CD14-positive monocyte (primary cell): ENCODE results near the gene GRB14. TPM values are rescaled to one million over a fixed set of nuclear protein-coding genes. Genes with fewer than 3 reads are reported as not detected.

Source experiments
- DNase-seq, 3 donors: peaks; one replicate each; pipeline ENCODE4 v3.0.0-alpha.2; 2011 to 2022
- H2AFZ ChIP-seq: 2 replicates; pipeline ENCODE4 v1.6.0; 2012; ENCODE audit warnings: mild to moderate bottlenecking, low read depth, low read length, inconsistent platforms; ENCODE audit not compliant: insufficient read depth, poor library complexity, severe bottlenecking
- H3K27ac ChIP-seq, 2 donors: 1 replicate in 1 of 2; 2 replicates in 1 of 2; pipeline ENCODE4 v1.5.1; 2012 to 2013; ENCODE audit warnings: low read length in 2 of 2, control low read depth in 1 of 2, inconsistent platforms in 1 of 2, low read depth in 1 of 2, mild to moderate bottlenecking in 1 of 2
- H3K27me3 ChIP-seq, 2 donors: one replicate each; pipeline versions ENCODE4 v1.6.0 to v1.6.1; 2011 to 2013; ENCODE audit warnings: low read length in 2 of 2; ENCODE audit not compliant: control insufficient read depth in 2 of 2, insufficient read depth in 2 of 2
- H3K36me3 ChIP-seq, 2 donors: replicated peaks in 1 of 2; 1 replicate in 1 of 2; 2 replicates in 1 of 2; pipeline versions ENCODE4 v1.5.1 to v1.6.1; 2012 to 2013; ENCODE audit warnings: low read length in 2 of 2, control low read depth in 1 of 2, inconsistent platforms in 1 of 2, mild to moderate bottlenecking in 1 of 2; ENCODE audit not compliant: insufficient read depth in 2 of 2, control insufficient read depth in 1 of 2
- H3K4me1 ChIP-seq, 2 donors: 1 replicate in 1 of 2; 2 replicates in 1 of 2; pipeline versions ENCODE4 v1.5.1 to v1.6.1; 2012 to 2013; ENCODE audit warnings: low read length in 2 of 2, control low read depth in 1 of 2, inconsistent platforms in 1 of 2, mild to moderate bottlenecking in 1 of 2, moderate library complexity in 1 of 2; ENCODE audit not compliant: insufficient read depth in 2 of 2, control insufficient read depth in 1 of 2
- H3K4me2 ChIP-seq: replicated peaks from 2 replicates; pipeline ENCODE3; 2012; ENCODE audit warnings: low read length, moderate library complexity, mild to moderate bottlenecking; ENCODE audit not compliant: poor library complexity, severe bottlenecking; ENCODE audit errors: extremely low read depth
- H3K4me3 ChIP-seq, 3 experiments: fragments of 200-600 bp in 1 of 3; sonication (generic) in 1 of 3; replicated peaks in 1 of 3; 1 replicate in 2 of 3; 2 replicates in 1 of 3; pipeline ENCODE4 v1.5.1; 2011 to 2013; ENCODE audit warnings: low read length in 3 of 3, mild to moderate bottlenecking in 3 of 3, control low read depth in 2 of 3, low read depth in 2 of 3, inconsistent platforms in 1 of 3, moderate library complexity in 1 of 3
- H3K79me2 ChIP-seq: 2 replicates; pipeline ENCODE4 v1.6.0; 2012; ENCODE audit warnings: mild to moderate bottlenecking, control low read depth, inconsistent platforms, low read length, moderate library complexity; ENCODE audit not compliant: insufficient read depth
- H3K9ac ChIP-seq: 2 replicates; pipeline ENCODE4 v1.6.0; 2017; ENCODE audit warnings: low read length, mild to moderate bottlenecking; ENCODE audit not compliant: insufficient read depth, poor library complexity, severe bottlenecking
- H3K9me3 ChIP-seq, 2 donors: replicated peaks in 1 of 2; 1 replicate in 1 of 2; 2 replicates in 1 of 2; pipeline versions ENCODE4 v1.5.1 to v1.6.1; 2012 to 2013; ENCODE audit warnings: low read length in 2 of 2, control low read depth in 1 of 2; ENCODE audit not compliant: control insufficient read depth in 1 of 2, insufficient read depth in 1 of 2
- H4K20me1 ChIP-seq: 2 replicates; pipeline ENCODE4 v1.6.0; 2012; ENCODE audit warnings: mild to moderate bottlenecking, low read length, control low read depth, moderate library complexity; ENCODE audit not compliant: insufficient read depth
- H3K27ac Mint-ChIP-seq, 7 donors: one replicate each; pipeline ENCODE4 v1.8.0; 2020; ENCODE audit warnings: mild to moderate bottlenecking in 7 of 7, mixed read lengths in 7 of 7, moderate library complexity in 6 of 7, inconsistent platforms in 2 of 7
- H3K27me3 Mint-ChIP-seq, 3 donors: one replicate each; pipeline ENCODE4 v1.8.0; 2021 to 2022; ENCODE audit warnings: low read depth in 3 of 3, mild to moderate bottlenecking in 3 of 3, mixed read lengths in 3 of 3, moderate library complexity in 3 of 3, inconsistent platforms in 1 of 3
- H3K36me3 Mint-ChIP-seq, 2 donors: one replicate each; pipeline ENCODE4 v1.8.0; 2020; ENCODE audit warnings: mixed read lengths in 2 of 2, inconsistent platforms in 1 of 2, mild to moderate bottlenecking in 1 of 2
- H3K4me1 Mint-ChIP-seq: one replicate; pipeline ENCODE4 v1.8.0; 2020; ENCODE audit warnings: mild to moderate bottlenecking, mixed read lengths
- H3K4me3 Mint-ChIP-seq, 2 donors: one replicate each; pipeline ENCODE4 v1.8.0; 2020; ENCODE audit warnings: mild to moderate bottlenecking in 2 of 2, mixed read lengths in 2 of 2, moderate library complexity in 1 of 2
- H3K9me3 Mint-ChIP-seq, 7 donors: one replicate each; pipeline ENCODE4 v1.8.0; 2020 to 2022; ENCODE audit warnings: mixed read lengths in 7 of 7, mild to moderate bottlenecking in 6 of 7, moderate library complexity in 6 of 7, inconsistent platforms in 2 of 7
- WGBS: methylation state at CpG from one replicate; pipeline ENCODE4 v1.1.5; 2013; ENCODE audit warnings: missing lambda C conversion rate; ENCODE audit not compliant: insufficient coverage; 5-methylcytosine and 5-hydroxymethylcytosine counted together
- intact Hi-C, 2 donors: fragments of 100-400 bp; cut with micrococcal nuclease; formaldehyde crosslinking; loops; one replicate each; pipeline versions ENCODE4 v1.15.0 to v1.15.1; 2023
- polyA plus RNA-seq, 3 donors: library from polyadenylated mRNA; depleted of rRNA in 1 of 3; unstranded in 2 of 3; stranded (reverse) in 1 of 3; fragments of 300-500 nt in 2 of 3; fragments of >200 nt in 1 of 3; fragmentation: Illumina TruSeq in 2 of 3; gene quantifications; 1 replicate in 2 of 3; 2 replicates in 1 of 3; pipeline ENCODE4 v1.2.3, GENCODE V29; 2012 to 2021
- TF ChIP-seq, protein P1 (sequence below): fragments of 200-600 bp; IDR thresholded peaks from one replicate; pipeline ENCODE4 v1.8.0; 2022; ENCODE audit warnings: antibody characterized with exemption, mild to moderate bottlenecking

The GRB14 gene
- polyA plus RNA-seq, 3 donors: 0.20 to 0.28 TPM; not detected in 1

DNA sequence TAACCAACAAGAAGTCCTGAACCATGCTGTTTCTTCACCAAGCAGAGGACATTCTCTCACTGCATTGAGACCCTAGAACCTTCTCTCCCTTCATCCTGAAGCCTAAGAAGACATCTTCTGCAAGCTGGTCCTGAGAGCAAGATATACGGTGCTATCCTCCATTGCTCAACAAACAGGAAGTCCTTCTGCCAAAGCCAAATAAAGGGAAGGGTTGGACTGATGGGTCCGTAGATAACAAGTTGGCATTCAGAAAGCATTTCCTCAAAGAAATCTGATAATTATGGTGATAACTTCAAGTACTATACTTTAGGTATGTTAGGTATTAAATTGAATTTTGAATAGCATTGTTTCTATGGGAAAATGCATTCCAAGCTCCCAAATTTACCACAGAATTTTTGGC is 23.3 kb downstream of the GRB14 start:
- no peak overlapping the region for H3K4me3 Mint-ChIP-seq
- peaks cover 7% of the 10 kb centered on the region for H3K4me1 Mint-ChIP-seq
- Histone ChIP-seq H3K9me3 (no peaks in the 10 kb centered on the region), H4K20me1 (no peaks in the 10 kb centered on the region), H3K79me2 (no peaks in the 10 kb centered on the region), H3K4me1 (peaks cover 7 to 9% of the 10 kb centered on the region in 2 donors), H2AFZ (no peak overlapping the region), H3K9ac (no peak overlapping the region), H3K27me3 (no peaks in the 10 kb centered on the region), H3K4me3 (no peak overlapping the region), H3K27ac (no peak overlapping the region), H3K36me3 (no peaks in the 10 kb centered on the region), H3K4me2 (no peak overlapping the region)
- no peaks in the 10 kb centered on the region for H3K9me3 Mint-ChIP-seq
- no CpG with 5 or more reads among the region's 2 CpGs for WGBS
- H3K27ac Mint-ChIP-seq: no peak overlapping the region
- intact Hi-C loops: no loop called here
- peak in 1 of 3 donors; percentile 19 for DNase-seq
- H3K36me3 Mint-ChIP-seq: no peaks in the 10 kb centered on the region
- peaks cover 0 to 2% (median 1%) of the 10 kb centered on the region in 3 donors for H3K27me3 Mint-ChIP-seq
- TF ChIP-seq, protein P1, sequence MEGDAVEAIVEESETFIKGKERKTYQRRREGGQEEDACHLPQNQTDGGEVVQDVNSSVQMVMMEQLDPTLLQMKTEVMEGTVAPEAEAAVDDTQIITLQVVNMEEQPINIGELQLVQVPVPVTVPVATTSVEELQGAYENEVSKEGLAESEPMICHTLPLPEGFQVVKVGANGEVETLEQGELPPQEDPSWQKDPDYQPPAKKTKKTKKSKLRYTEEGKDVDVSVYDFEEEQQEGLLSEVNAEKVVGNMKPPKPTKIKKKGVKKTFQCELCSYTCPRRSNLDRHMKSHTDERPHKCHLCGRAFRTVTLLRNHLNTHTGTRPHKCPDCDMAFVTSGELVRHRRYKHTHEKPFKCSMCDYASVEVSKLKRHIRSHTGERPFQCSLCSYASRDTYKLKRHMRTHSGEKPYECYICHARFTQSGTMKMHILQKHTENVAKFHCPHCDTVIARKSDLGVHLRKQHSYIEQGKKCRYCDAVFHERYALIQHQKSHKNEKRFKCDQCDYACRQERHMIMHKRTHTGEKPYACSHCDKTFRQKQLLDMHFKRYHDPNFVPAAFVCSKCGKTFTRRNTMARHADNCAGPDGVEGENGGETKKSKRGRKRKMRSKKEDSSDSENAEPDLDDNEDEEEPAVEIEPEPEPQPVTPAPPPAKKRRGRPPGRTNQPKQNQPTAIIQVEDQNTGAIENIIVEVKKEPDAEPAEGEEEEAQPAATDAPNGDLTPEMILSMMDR: no peak

DNA sequence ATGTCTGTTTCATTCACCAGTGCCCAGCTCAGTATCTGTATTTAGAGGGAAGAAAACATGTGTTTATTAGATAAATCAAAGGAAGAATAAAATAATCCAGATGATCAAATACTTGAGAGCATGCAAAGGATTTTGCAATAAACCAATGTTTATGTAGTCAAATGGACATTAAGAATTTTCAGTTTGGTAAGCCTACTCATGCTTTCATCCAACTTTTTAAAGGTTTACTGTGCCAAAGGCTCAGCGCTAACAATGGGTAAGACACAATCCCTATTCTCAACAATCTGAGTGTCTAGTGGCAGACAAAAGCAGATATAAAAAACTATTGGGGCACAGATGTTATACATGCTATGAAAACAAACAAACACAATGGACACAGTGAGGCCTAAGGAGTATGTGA is 26.3 kb downstream of the GRB14 start:
- H2AFZ ChIP-seq: no peak overlapping the region
- no peaks in the 10 kb centered on the region for H4K20me1 ChIP-seq
- no peak for DNase-seq
- no peak overlapping the region for H3K4me2 ChIP-seq
- H3K27me3 Mint-ChIP-seq: peaks cover 0 to 1% (median 0%) of the 10 kb centered on the region in 3 donors
- H3K4me1 ChIP-seq: peaks cover 7 to 9% of the 10 kb centered on the region in 2 donors
- H3K36me3 ChIP-seq: no peaks in the 10 kb centered on the region
- H3K27ac ChIP-seq: no peak overlapping the region
- TF ChIP-seq, protein P1: no peak
- H3K4me1 Mint-ChIP-seq: peaks cover 7% of the 10 kb centered on the region
- H3K36me3 Mint-ChIP-seq: no peaks in the 10 kb centered on the region
- H3K79me2 ChIP-seq: no peaks in the 10 kb centered on the region
- peaks cover 2 to 11% (median 9%) of the 10 kb centered on the region in 7 donors for H3K9me3 Mint-ChIP-seq
- no peak overlapping the region for H3K4me3 Mint-ChIP-seq
- WGBS: no CpG with 5 or more reads among the region's 1 CpG
- H3K27ac Mint-ChIP-seq: no peak overlapping the region
- intact Hi-C loops: no loop called here
- no peak overlapping the region for H3K4me3 ChIP-seq
- H3K27me3 ChIP-seq: no peaks in the 10 kb centered on the region
- peaks cover 0 to 7% of the 10 kb centered on the region in 2 donors for H3K9me3 ChIP-seq
- no peak overlapping the region for H3K9ac ChIP-seq
